Endothelial cell (in vitro differentiated cells): ENCODE data around the gene TMEM245. TPM values are rescaled to one million over a fixed set of nuclear protein-coding genes. Genes with fewer than 3 reads are reported as not detected.

Experiments used
- DNase-seq: peaks from one replicate; pipeline ENCODE4 v3.0.0; 2021; ENCODE audit warnings: low spot score
- H3K27ac Mint-ChIP-seq: one replicate; pipeline ENCODE4 v1.8.0; 2021; ENCODE audit warnings: mixed read lengths, inconsistent platforms; ENCODE audit not compliant: unreplicated experiment
- H3K27me3 Mint-ChIP-seq: one replicate; pipeline ENCODE4 v1.8.0; 2021; ENCODE audit warnings: mild to moderate bottlenecking, moderate library complexity, mixed read lengths, inconsistent platforms; ENCODE audit not compliant: unreplicated experiment
- H3K36me3 Mint-ChIP-seq: one replicate; pipeline ENCODE4 v1.8.0; 2021; ENCODE audit warnings: mild to moderate bottlenecking, low read depth, mixed read lengths, inconsistent platforms; ENCODE audit not compliant: unreplicated experiment
- H3K4me1 Mint-ChIP-seq: one replicate; pipeline ENCODE4 v1.8.0; 2021; ENCODE audit warnings: mild to moderate bottlenecking, mixed read lengths, inconsistent platforms; ENCODE audit not compliant: unreplicated experiment
- H3K4me3 Mint-ChIP-seq: one replicate; pipeline ENCODE4 v1.8.0; 2021; ENCODE audit warnings: mild to moderate bottlenecking, mixed read lengths, inconsistent platforms; ENCODE audit not compliant: unreplicated experiment
- H3K9me3 Mint-ChIP-seq: one replicate; pipeline ENCODE4 v1.8.0; 2021; ENCODE audit warnings: mixed read lengths, inconsistent platforms; ENCODE audit not compliant: unreplicated experiment
- CTCF ChIP-seq: fragments of 200-600 bp; sonication (generic); IDR thresholded peaks from one replicate; pipeline ENCODE4 v1.5.0; 2021; ENCODE audit warnings: antibody characterized with exemption; ENCODE audit not compliant: unreplicated experiment
- total RNA-seq: library from RNA; stranded (reverse); fragmentation: NEBNext Ultra II Directional; extraction: Animal tissue kit (Norgen Biotek cat#: 25700); gene quantifications from one replicate; pipeline ENCODE4 v1.2.1, GENCODE V29; 2021; ENCODE audit not compliant: unreplicated experiment

Gene TMEM245
- total RNA-seq, 1 donor from 2014 or later, result 32.6 TPM

GRCh38 chr9:109026306-109026705 lies 93.4 kb downstream of the TMEM245 start:
- no peak for DNase-seq
- Mint-ChIP-seq H3K4me1 (peaks cover 3% of the 10 kb centered on the region), H3K9me3 (no peaks in the 10 kb centered on the region), H3K36me3 (no peaks in the 10 kb centered on the region), H3K4me3 (no peak overlapping the region), H3K27ac (no peak overlapping the region), H3K27me3 (peaks cover 5% of the 10 kb centered on the region)
- TF ChIP-seq CTCF, result no peak

GRCh38 chr9:109022873-109023272 lies 96.9 kb downstream of the TMEM245 start:
- peaks cover 3% of the 10 kb centered on the region for H3K4me1 Mint-ChIP-seq
- DNase-seq, result no peak
- H3K27ac Mint-ChIP-seq, result no peak overlapping the region
- TF ChIP-seq CTCF, result no peak
- no peak overlapping the region for H3K4me3 Mint-ChIP-seq
- H3K27me3 Mint-ChIP-seq, result peaks cover 3% of the 10 kb centered on the region
- no peaks in the 10 kb centered on the region for H3K36me3 Mint-ChIP-seq
- no peaks in the 10 kb centered on the region for H3K9me3 Mint-ChIP-seq

- DNase-seq, result no peak
- H3K9me3 Mint-ChIP-seq, result no peaks in the 10 kb centered on the region
- peaks cover 3% of the 10 kb centered on the region for H3K4me1 Mint-ChIP-seq
- H3K4me3 Mint-ChIP-seq, result no peak overlapping the region
- no peaks in the 10 kb centered on the region for H3K36me3 Mint-ChIP-seq
- no peak overlapping the region for H3K27ac Mint-ChIP-seq
- no peak for TF ChIP-seq CTCF
- H3K27me3 Mint-ChIP-seq, result no peaks in the 10 kb centered on the region
Measured at GRCh38 chr9:109020581-109021511, 98.9 kb downstream of the TMEM245 start.

- Mint-ChIP-seq H3K27ac (no peak overlapping the region), H3K9me3 (no peaks in the 10 kb centered on the region), H3K36me3 (no peaks in the 10 kb centered on the region), H3K4me1 (no peaks in the 10 kb centered on the region), H3K4me3 (no peak overlapping the region), H3K27me3 (no peaks in the 10 kb centered on the region)
- no peak for TF ChIP-seq CTCF
- DNase-seq, result no peak
Measured at GRCh38 chr9:109020113-109020512, 99.6 kb downstream of the TMEM245 start.

GRCh38 chr9:109019420-109019819 lies 100.3 kb downstream of the TMEM245 start:
- Mint-ChIP-seq H3K27me3 (no peaks in the 10 kb centered on the region), H3K36me3 (no peaks in the 10 kb centered on the region), H3K4me1 (peaks cover 3% of the 10 kb centered on the region), H3K9me3 (no peaks in the 10 kb centered on the region), H3K4me3 (no peak overlapping the region), H3K27ac (no peak overlapping the region)
- no peak for TF ChIP-seq CTCF
- DNase-seq, result no peak
